Glomerular endothelial cell (primary cell): Measurements from ENCODE around the gene CAMTA1. TPM values are rescaled to one million over a fixed set of nuclear protein-coding genes. Genes with fewer than 3 reads are reported as not detected.
"Not testable (repeated sequence)": the region's sequence is repeated elsewhere in the genome, so short reads cannot be mapped to it uniquely, and the experiment has no call there.

Source experiments
- DNase-seq: peaks from one replicate; pipeline ENCODE4 v3.0.0-alpha.2; 2011; ENCODE audit warnings: low read depth, low spot score; ENCODE audit errors: extremely low read depth
- total RNA-seq: library from RNA; depleted of rRNA; stranded (reverse); fragments of >200 nt; gene quantifications from 2 replicates; pipeline ENCODE4 v1.2.3, GENCODE V29; 2015

Gene CAMTA1
- total RNA-seq, 1 donor from 2014 or later: 111 TPM

GRCh38 chr1:7783178-7783711 is 998.0 kb downstream of the CAMTA1 start:
- no peak for DNase-seq

- DNase-seq: peak; percentile 36
Measured at GRCh38 chr1:7783826-7784491, 998.7 kb downstream of the CAMTA1 start, which contains the start of gene PER3. TSS of gene PER3 (plus strand) at chr1:7784291. CDS start at chr1:7784878, 587 bp downstream.

GRCh38 chr1:7784492-7785071 is 999.3 kb downstream of the CAMTA1 start:
- DNase-seq: no peak

- DNase-seq: no peak
Measured at GRCh38 chr1:7785108-7785507, 999.9 kb downstream of the CAMTA1 start.

GRCh38 chr1:7786795-7787194 is 1001.5 kb downstream of the CAMTA1 start:
- no peak for DNase-seq

GRCh38 chr1:7789828-7790227 is 1004.6 kb downstream of the CAMTA1 start:
- no peak for DNase-seq

- not testable (repeated sequence) for DNase-seq
Measured at GRCh38 chr1:7791027-7791426, 1005.8 kb downstream of the CAMTA1 start.

GRCh38 chr1:7795406-7795805 is 1010.2 kb downstream of the CAMTA1 start:
- DNase-seq: no peak

GRCh38 chr1:7805460-7805859 is 1020.2 kb downstream of the CAMTA1 start:
- no peak for DNase-seq

GRCh38 chr1:7808253-7808844 is 1023.1 kb downstream of the CAMTA1 start:
- peak; percentile 18 for DNase-seq

GRCh38 chr1:7809742-7810141 is 1024.5 kb downstream of the CAMTA1 start:
- DNase-seq: no peak

GRCh38 chr1:7810395-7810794 is 1025.1 kb downstream of the CAMTA1 start:
- peak; percentile 27 for DNase-seq

- DNase-seq: no peak
Measured at GRCh38 chr1:7811476-7811875, 1026.2 kb downstream of the CAMTA1 start.

- DNase-seq: no peak
Measured at GRCh38 chr1:7813677-7814373, 1028.6 kb downstream of the CAMTA1 start.

Other genes with a start within 250 kb of the CAMTA1 start
- 19.5 and 32.1 TPM in 2 replicates for gene NOL9, start 230.9 kb upstream of the CAMTA1 start, total RNA-seq
- not detected in 2 replicates for gene TAS1R1, start 230.1 kb upstream of the CAMTA1 start, total RNA-seq
- gene ZBTB48, start 205.5 kb upstream of the CAMTA1 start, total RNA-seq: 16.9 and 20.7 TPM in 2 replicates
- gene KLHL21, start 182.6 kb upstream of the CAMTA1 start, total RNA-seq: 31.5 and 41.0 TPM in 2 replicates
- 7.8 and 14.9 TPM in 2 replicates for gene PHF13, start 171.7 kb upstream of the CAMTA1 start, total RNA-seq
- 17.9 and 19.7 TPM in 2 replicates for gene THAP3, start 160.6 kb upstream of the CAMTA1 start, total RNA-seq
- 34.1 and 49.6 TPM in 2 replicates for gene DNAJC11, start 83.6 kb upstream of the CAMTA1 start, total RNA-seq